GM12873 (cell line): ENCODE measurements around the gene DHX34.
A peak's percentile ranks its signal among the peaks of the same experiment; 100 is the strongest.

ENCODE experiments used
- CTCF ChIP-seq: IDR thresholded peaks from 2 replicates; pipeline ENCODE4 v1.5.1; 2012; ENCODE audit warnings: low read depth, mild to moderate bottlenecking, moderate library complexity, low read length, control low read depth; ENCODE audit not compliant: insufficient read depth; ENCODE audit errors: missing control alignments

Gene DHX34

DNA sequence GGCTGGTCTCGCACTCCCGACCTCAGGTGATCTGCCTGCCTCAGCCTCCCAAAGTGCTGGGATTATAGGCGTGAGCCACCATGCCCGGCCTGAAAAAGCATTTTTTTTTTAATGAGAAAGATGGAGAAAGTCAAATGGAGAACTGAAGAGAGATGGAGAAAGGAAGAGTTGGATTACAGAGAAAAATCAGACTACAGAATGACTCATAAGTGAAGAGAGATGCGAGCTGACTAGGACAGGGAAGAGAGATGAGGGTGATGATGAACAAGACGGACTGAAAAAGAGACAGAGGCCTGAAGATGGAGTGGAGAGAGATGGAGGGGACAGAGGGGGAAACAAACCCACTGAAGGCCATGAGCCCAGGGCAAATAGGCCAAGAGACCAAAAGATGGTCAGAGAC, 1.5 kb downstream of the DHX34 start:
- no peak for TF ChIP-seq CTCF

GRCh38 chr19:47351548-47351947, 2.4 kb downstream of the DHX34 start:
- TF ChIP-seq CTCF = no peak

DNA sequence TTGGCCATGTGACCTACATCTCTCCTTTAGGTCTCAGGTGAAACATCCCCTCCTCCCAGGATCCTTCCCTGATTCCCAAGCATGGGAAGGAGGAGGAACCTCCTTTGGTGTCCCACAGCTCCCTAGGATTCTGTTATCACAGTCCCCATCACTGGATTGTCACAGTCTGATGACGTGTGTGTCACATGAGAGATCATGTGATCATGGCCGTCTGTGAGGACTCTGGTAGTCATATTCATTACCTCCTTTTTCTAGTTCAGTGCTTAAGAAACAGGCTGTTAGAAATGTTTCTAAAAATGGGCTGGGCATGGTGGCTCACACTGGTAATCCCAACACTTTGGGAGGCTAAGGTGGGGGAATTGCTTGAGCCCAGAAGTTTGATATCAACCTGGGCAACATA, 3.0 kb downstream of the DHX34 start:
- TF ChIP-seq CTCF = no peak

- TF ChIP-seq CTCF = no peak
These were observed 4.2 kb downstream of the DHX34 start for GRCh38 chr19:47353307-47353712.

DNA sequence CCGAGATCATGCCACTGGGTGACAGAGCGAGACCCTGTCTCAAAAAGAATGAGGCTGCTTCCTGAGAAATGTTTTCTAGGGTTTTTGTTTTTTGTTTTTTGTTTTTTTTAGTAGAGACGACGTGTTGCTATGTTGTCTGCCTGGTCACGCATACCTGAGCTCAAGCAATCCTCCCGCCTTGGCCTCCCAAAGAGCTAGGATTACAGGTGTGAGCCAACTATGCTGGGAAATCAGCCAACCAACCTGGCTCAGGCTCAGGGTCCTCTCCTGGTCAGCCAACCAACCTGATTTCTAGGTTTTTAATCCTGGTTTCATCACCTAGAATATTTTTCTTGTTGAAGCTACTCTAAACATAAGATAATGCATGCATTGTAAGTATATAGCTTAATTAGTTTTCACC, 7.8 kb downstream of the DHX34 start:
- no peak for TF ChIP-seq CTCF

GRCh38 chr19:47357788-47358680, 8.9 kb downstream of the DHX34 start:
- TF ChIP-seq CTCF = peak; percentile 45

- TF ChIP-seq CTCF = no peak
These were observed 9.8 kb downstream of the DHX34 start for GRCh38 chr19:47358936-47359335.
